Embryonic facial prominence (tissue), 1 donor: ENCODE measurements around the gene GNB2.

Source experiments
- DNase-seq: peaks from one replicate; pipeline ENCODE4 v3.0.0-alpha.2; 2016; ENCODE audit errors: extremely low spot score

Gene GNB2

GRCh38 chr7:100680576-100681271, 7.2 kb downstream of the GNB2 start:
- DNase-seq, result no peak

- DNase-seq, result no peak
These were observed 8.1 kb downstream of the GNB2 start for GRCh38 chr7:100681491-100682227.

GRCh38 chr7:100682228-100682741, 8.7 kb downstream of the GNB2 start:
- no peak for DNase-seq

- no peak for DNase-seq
These were observed 9.6 kb downstream of the GNB2 start for GRCh38 chr7:100682991-100683658.

GRCh38 chr7:100683659-100684533, 10.4 kb downstream of the GNB2 start:
- DNase-seq, result no peak

GRCh38 chr7:100684534-100685042, 11.0 kb downstream of the GNB2 start:
- no peak for DNase-seq

- DNase-seq, result no peak
These were observed 11.6 kb downstream of the GNB2 start for GRCh38 chr7:100685049-100685605.

- no peak for DNase-seq
These were observed 12.1 kb downstream of the GNB2 start for GRCh38 chr7:100685631-100686145.

- DNase-seq, result no peak
These were observed 12.8 kb downstream of the GNB2 start for GRCh38 chr7:100686201-100686821.

- no peak for DNase-seq
These were observed 13.3 kb downstream of the GNB2 start for GRCh38 chr7:100686822-100687211.

- DNase-seq, result no peak
These were observed 13.7 kb downstream of the GNB2 start for GRCh38 chr7:100687261-100687660.

- no peak for DNase-seq
These were observed 14.3 kb downstream of the GNB2 start for GRCh38 chr7:100687751-100688300.

GRCh38 chr7:100688326-100688860, 14.9 kb downstream of the GNB2 start:
- DNase-seq, result no peak

- DNase-seq, result no peak
These were observed 15.9 kb downstream of the GNB2 start for GRCh38 chr7:100689230-100690135.

- no peak for DNase-seq
These were observed 18.4 kb downstream of the GNB2 start for GRCh38 chr7:100691676-100692577.

- no peak for DNase-seq
These were observed 19.0 kb downstream of the GNB2 start for GRCh38 chr7:100692578-100692961.

- no peak for DNase-seq
These were observed 20.0 kb downstream of the GNB2 start for GRCh38 chr7:100693312-100694097.
